ENCODE data around the gene MMRN2.
"Not testable (repeated sequence)": the region's sequence is repeated elsewhere in the genome, so short reads cannot be mapped to it uniquely, and the experiment has no call there.

MMRN2 gene

GRCh38 chr10:86937502-86938154 is 19.8 kb downstream of the MMRN2 start:
- DNase-seq = no peak

GRCh38 chr10:86936661-86937501 is 20.5 kb downstream of the MMRN2 start:
- no peak for DNase-seq

- DNase-seq = not testable (repeated sequence)
Measured at GRCh38 chr10:86934162-86934711, 23.2 kb downstream of the MMRN2 start.

GRCh38 chr10:86932674-86933073 is 24.7 kb downstream of the MMRN2 start:
- DNase-seq = no peak

GRCh38 chr10:86931872-86932271 is 25.5 kb downstream of the MMRN2 start:
- DNase-seq = no peak

- DNase-seq = no peak
Measured at GRCh38 chr10:86929468-86930380, 27.7 kb downstream of the MMRN2 start.

GRCh38 chr10:86922553-86922961 is 34.9 kb downstream of the MMRN2 start:
- no peak for DNase-seq

- no peak for DNase-seq
Measured at GRCh38 chr10:86918022-86918471, 39.4 kb downstream of the MMRN2 start.

- no peak for DNase-seq
Measured at GRCh38 chr10:86914734-86915133, 42.7 kb downstream of the MMRN2 start.

GRCh38 chr10:86905429-86905828 is 52.0 kb downstream of the MMRN2 start:
- DNase-seq = no peak

- DNase-seq = no peak
Measured at GRCh38 chr10:86904600-86904999, 52.8 kb downstream of the MMRN2 start.

GRCh38 chr10:86900955-86901354 is 56.5 kb downstream of the MMRN2 start:
- peak; percentile 51 for DNase-seq

GRCh38 chr10:86899670-86900276 is 57.6 kb downstream of the MMRN2 start:
- DNase-seq = no peak

- DNase-seq = no peak
Measured at GRCh38 chr10:86899132-86899531, 58.3 kb downstream of the MMRN2 start.

GRCh38 chr10:86898511-86898910 is 58.9 kb downstream of the MMRN2 start:
- DNase-seq = no peak

- DNase-seq = no peak
Measured at GRCh38 chr10:86889997-86890396, 67.4 kb downstream of the MMRN2 start.

- no peak for DNase-seq
Measured at GRCh38 chr10:86888585-86889381, 68.6 kb downstream of the MMRN2 start.

All from NCI-H446 treated with DMSO at 0.1 percent for 48 hours (cell line).